Upper lobe of right lung (tissue), 1 donor: ENCODE measurements around the gene ETS2. TPM values are rescaled to one million over a fixed set of nuclear protein-coding genes. Genes with fewer than 3 reads are reported as not detected.

Source experiments
- ATAC-seq: fragments of 200-7000 bp; cut with Tn5 transposase; one replicate; pipeline ENCODE4 v1.9.1; 2020; ENCODE audit warnings: mild to moderate bottlenecking, moderate library complexity
- DNase-seq: peaks from one replicate; pipeline ENCODE4 v3.0.0-alpha.2; 2020
- H3K27ac ChIP-seq: fragments of 200-600 bp; one replicate; pipeline ENCODE4 v1.8.0; 2022
- H3K27me3 ChIP-seq: fragments of 200-600 bp; one replicate; pipeline ENCODE4 v1.8.0; 2022; ENCODE audit warnings: mild to moderate bottlenecking
- H3K36me3 ChIP-seq: fragments of 200-600 bp; one replicate; pipeline ENCODE4 v1.8.0; 2022
- H3K4me1 ChIP-seq: fragments of 200-600 bp; one replicate; pipeline ENCODE4 v1.8.0; 2022
- H3K4me3 ChIP-seq: fragments of 200-600 bp; one replicate; pipeline ENCODE4 v1.8.0; 2022; ENCODE audit warnings: mild to moderate bottlenecking
- H3K9me3 ChIP-seq: fragments of 200-600 bp; one replicate; pipeline ENCODE4 v1.8.0; 2022
- CTCF ChIP-seq: fragments of 200-600 bp; IDR thresholded peaks from one replicate; pipeline ENCODE4 v1.8.0; 2022; ENCODE audit warnings: antibody characterized with exemption
- intact Hi-C: fragments of 100-400 bp; cut with DNase I; formaldehyde crosslinking; loops from one replicate; pipeline ENCODE4 v1.11.0; 2022
- total RNA-seq: library from RNA; stranded (reverse); fragmentation: NEBNext Ultra II Directional; extraction: Animal tissue kit (Norgen Biotek cat#: 25700); gene quantifications from one replicate; pipeline ENCODE4 v1.2.1, GENCODE V29; 2021
- donor health status: DM: no; HTN: yes; CAD: no; lungs with severe emphysema.

ETS2 gene
- total RNA-seq, 1 donor from 2014 or later, result 195 TPM

- no peak for ATAC-seq
These were observed 51.6 kb downstream of the ETS2 start for GRCh38 chr21:38857152-38857825.

GRCh38 chr21:38858026-38858811 is 52.5 kb downstream of the ETS2 start:
- Histone ChIP-seq H3K36me3 (no peaks in the 10 kb centered on the region), H3K4me3 (no peak overlapping the region), H3K27ac (no peak overlapping the region), H3K4me1 (peaks cover 5% of the 10 kb centered on the region), H3K9me3 (no peaks in the 10 kb centered on the region), H3K27me3 (no peaks in the 10 kb centered on the region)
- no peak for TF ChIP-seq CTCF
- intact Hi-C loops, result no loop called here
- ATAC-seq (no peak), DNase-seq (no peak)

More at GRCh38 chr21:38857152-38857825, 51.6 kb downstream of the ETS2 start:
- H3K4me3 ChIP-seq, result no peak overlapping the region
- no peak for TF ChIP-seq CTCF
- H3K9me3 ChIP-seq, result no peaks in the 10 kb centered on the region
- H3K36me3 ChIP-seq, result no peaks in the 10 kb centered on the region
- DNase-seq, result no peak
- no peak overlapping the region for H3K27ac ChIP-seq
- H3K27me3 ChIP-seq, result no peaks in the 10 kb centered on the region
- peaks cover 5% of the 10 kb centered on the region for H3K4me1 ChIP-seq
- intact Hi-C loops, result no loop called here

DNA sequence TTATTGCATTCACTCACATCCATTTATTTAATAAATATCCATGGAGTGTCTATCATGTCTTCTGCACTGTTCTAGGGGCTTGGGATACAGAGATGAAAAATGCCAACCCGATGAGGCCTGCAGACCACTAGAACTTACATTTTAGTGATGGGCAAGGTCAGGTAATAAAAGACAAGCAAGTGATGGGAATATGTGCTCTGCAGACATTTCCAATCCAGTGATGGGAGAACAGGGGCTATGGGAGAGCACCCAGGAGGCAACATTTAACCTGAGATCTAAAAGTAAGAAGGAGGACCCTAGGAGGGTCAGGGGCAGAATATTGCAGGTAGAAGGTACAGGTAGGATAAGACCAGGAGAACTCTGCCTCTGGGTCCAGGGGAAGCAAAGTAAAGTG is 53.1 kb downstream of the ETS2 start:
- Histone ChIP-seq H3K36me3 (no peaks in the 10 kb centered on the region), H3K9me3 (no peaks in the 10 kb centered on the region), H3K27me3 (no peaks in the 10 kb centered on the region), H3K27ac (no peak overlapping the region), H3K4me1 (peaks cover 5% of the 10 kb centered on the region), H3K4me3 (no peak overlapping the region)
- DNase-seq, result no peak
- TF ChIP-seq CTCF, result no peak
- intact Hi-C loops, result no loop called here
- no peak for ATAC-seq

DNA sequence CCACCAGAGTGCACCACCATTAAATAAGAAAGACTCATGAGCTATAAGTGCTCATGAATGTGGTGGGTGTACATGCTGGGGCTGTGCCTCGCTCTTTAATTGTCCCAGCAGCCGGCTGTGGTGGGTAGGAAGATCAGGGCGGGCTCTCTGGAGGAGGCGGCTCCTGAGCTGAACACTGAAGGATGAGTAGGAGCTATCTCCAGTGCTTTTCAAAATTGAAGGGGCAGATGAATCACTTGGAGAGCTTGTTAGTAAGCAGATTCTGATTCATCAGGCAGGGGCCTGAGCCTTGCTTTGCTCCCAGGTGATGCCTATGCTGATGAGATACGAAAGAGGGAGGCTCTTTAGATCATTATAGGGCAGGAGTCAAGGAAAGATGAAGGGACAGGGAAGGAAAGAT is 54.1 kb downstream of the ETS2 start:
- TF ChIP-seq CTCF, result no peak
- no peak overlapping the region for H3K27ac ChIP-seq
- H3K9me3 ChIP-seq, result no peaks in the 10 kb centered on the region
- DNase-seq, result no peak
- no peaks in the 10 kb centered on the region for H3K36me3 ChIP-seq
- intact Hi-C loops, result no loop called here
- peaks cover 5% of the 10 kb centered on the region for H3K4me1 ChIP-seq
- no peak for ATAC-seq
- H3K4me3 ChIP-seq, result no peak overlapping the region
- no peaks in the 10 kb centered on the region for H3K27me3 ChIP-seq

DNA sequence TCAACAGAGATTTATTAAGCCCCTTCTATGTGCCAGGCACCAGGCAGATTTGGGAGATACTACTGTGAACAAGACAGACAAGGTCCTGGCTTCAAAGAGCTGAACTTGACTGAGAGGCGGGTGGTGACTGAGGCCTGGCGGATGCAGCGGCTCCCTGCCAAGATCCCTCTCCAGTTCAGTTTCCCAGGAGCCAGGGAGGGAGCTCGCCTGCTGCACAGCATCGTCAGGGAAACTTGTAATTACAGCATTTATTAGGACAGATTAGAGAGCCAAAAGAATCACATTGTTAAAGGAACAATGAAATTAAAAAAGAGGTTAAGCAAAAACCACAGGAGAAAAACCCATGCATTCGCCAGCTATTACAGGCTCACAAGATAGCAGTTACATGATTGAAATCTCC is 55.3 kb downstream of the ETS2 start:
- no peaks in the 10 kb centered on the region for H3K9me3 ChIP-seq
- no peak for ATAC-seq
- no peaks in the 10 kb centered on the region for H3K36me3 ChIP-seq
- no peaks in the 10 kb centered on the region for H3K27me3 ChIP-seq
- peaks cover 5% of the 10 kb centered on the region for H3K4me1 ChIP-seq
- H3K4me3 ChIP-seq, result no peak overlapping the region
- TF ChIP-seq CTCF, result no peak
- H3K27ac ChIP-seq, result no peak overlapping the region
- DNase-seq, result no peak
- intact Hi-C loops, result no loop called here
